Ishikawa (cell line): Measurements from ENCODE around the gene YIF1A.

Source experiments
- EGR1 ChIP-seq: IDR thresholded peaks from 2 replicates; pipeline ENCODE4 v1.6.1; 2012
- NFIC ChIP-seq: IDR thresholded peaks from 2 replicates; pipeline ENCODE4 v1.6.1; 2012
- RAD21 ChIP-seq: IDR thresholded peaks from 2 replicates; pipeline ENCODE4 v1.6.1; 2012; ENCODE audit warnings: low read depth
- YY1 ChIP-seq: IDR thresholded peaks from 2 replicates; pipeline ENCODE4 v1.6.1; 2012; ENCODE audit warnings: low read depth

DNA sequence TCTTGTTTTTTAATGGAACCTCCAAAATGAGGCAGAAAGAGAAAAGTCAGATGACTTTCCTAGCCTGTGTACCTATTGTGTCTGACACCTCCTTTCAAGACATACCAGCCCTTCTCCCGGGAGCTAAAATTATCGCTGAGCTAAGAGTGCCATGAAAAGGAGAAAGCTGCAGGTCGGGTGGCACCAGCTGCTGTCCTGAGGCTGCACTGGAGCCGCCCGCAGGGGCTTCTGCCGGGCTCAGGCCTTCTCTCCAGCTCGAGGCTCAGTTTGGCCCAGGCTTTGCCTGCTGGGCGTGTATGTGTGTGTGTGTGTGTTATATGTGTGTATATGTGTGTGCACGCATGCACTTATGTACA is 48.2 kb downstream of the YIF1A start:
- TF ChIP-seq YY1 (no peak), NFIC (no peak), RAD21 (no peak), EGR1 (no peak)
